Neural progenitor cell (in vitro differentiated cells): ENCODE results near the gene SPATA31D3.

ENCODE experiments used
- CTCF ChIP-seq: fragments of 200-600 bp; sonication (generic); IDR thresholded peaks from 2 replicates; pipeline ENCODE4 v1.5.1; 2017; ENCODE audit warnings: antibody characterized with exemption, mild to moderate bottlenecking
- EZH2 ChIP-seq: fragments of 200-600 bp; sonication (generic); IDR thresholded peaks from 2 replicates; pipeline ENCODE4 v1.6.1; 2017; ENCODE audit warnings: antibody characterized with exemption, mild to moderate bottlenecking, moderate library complexity
- EZH2phosphoT487 ChIP-seq: fragments of 200-600 bp; sonication (generic); IDR thresholded peaks from 2 replicates; pipeline ENCODE4 v1.6.1; 2017; ENCODE audit warnings: antibody characterized with exemption

- TF ChIP-seq CTCF (no peak), EZH2 (no peak), EZH2phosphoT487 (no peak)
Measured at GRCh38 chr9:81976351-81976750, 33.1 kb downstream of the SPATA31D3 start.
